ENCODE data around the gene DNAJB8.

GRCh38 chr3:128480717-128481437 lies 14.2 kb upstream of the DNAJB8 start:
- TF ChIP-seq CTCF (IDR thresholded peaks at IDR 0.05) (no peak), POLR2A (IDR thresholded peaks at IDR 0.05) (no peak)
